HEK293 (cell line): ENCODE results near the gene RAET1L.

Experiments
- CTCF ChIA-PET: fragments of 350-600 bp; formaldehyde crosslinking; extraction: SDS; loops from one replicate; lab custom pipeline; 2021; ENCODE audit warnings: antibody characterized with exemption; lab: Yijun Ruan, JAX
- POLR2A ChIA-PET: fragments of 300-600 bp; formaldehyde crosslinking; extraction: SDS; loops from one replicate; lab custom pipeline; 2020; ENCODE audit warnings: antibody characterized with exemption, inconsistent platforms; lab: Yijun Ruan, JAX
- H3K27ac ChIP-seq: fragments of 200-500 bp; sonication (Bioruptor generic); 2 replicates; pipeline ENCODE4 v1.5.1; 2014; ENCODE audit warnings: low read depth, low read length, control low read depth, inconsistent platforms; ENCODE audit errors: extremely low read depth
- H3K36me3 ChIP-seq, 2 experiments: fragments of 200-500 bp in 1 of 2; sonication (Bioruptor generic) in 1 of 2; 1 replicate in 1 of 2; 2 replicates in 1 of 2; pipeline ENCODE4 v1.5.1; 2014 to 2017; ENCODE audit warnings: inconsistent platforms in 2 of 2, low read length in 2 of 2; ENCODE audit not compliant: control insufficient read depth in 2 of 2, insufficient read depth in 1 of 2
- H3K4me1 ChIP-seq: fragments of 200-500 bp; sonication (Bioruptor generic); 2 replicates; pipeline ENCODE4 v1.5.1; 2014; ENCODE audit warnings: mild to moderate bottlenecking, low read length, inconsistent platforms; ENCODE audit not compliant: control insufficient read depth, insufficient read depth
- H3K4me3 ChIP-seq: 2 replicates; pipeline ENCODE4 v1.5.1; 2011; ENCODE audit warnings: low read depth, mild to moderate bottlenecking, control low read depth, low read length, moderate library complexity
- H3K9me3 ChIP-seq: fragments of 200-500 bp; sonication (Bioruptor generic); 2 replicates; pipeline ENCODE4 v1.5.1; 2014; ENCODE audit warnings: low read depth, low read length, inconsistent platforms; ENCODE audit not compliant: control insufficient read depth, insufficient read depth
- EGR2 ChIP-seq: fragments of 450-650 bp; formaldehyde crosslinking; IDR thresholded peaks from 2 replicates; pipeline ENCODE4 v1.5.1; 2016; ENCODE audit warnings: low read depth, missing biosample characterization, missing genetic modification characterization
- OVOL3 ChIP-seq: fragments of 450-650 bp; formaldehyde crosslinking; IDR thresholded peaks from 2 replicates; pipeline ENCODE4 v1.5.1; 2016; ENCODE audit warnings: missing biosample characterization, missing genetic modification characterization
- TCF7L2 ChIP-seq: IDR thresholded peaks from 2 replicates; pipeline ENCODE4 v1.6.1; 2011; ENCODE audit warnings: low read depth, mild to moderate bottlenecking, inconsistent platforms, low read length, moderate library complexity, borderline replicate concordance
- YY1 ChIP-seq: fragments of 450-650 bp; formaldehyde crosslinking; IDR thresholded peaks from 2 replicates; pipeline ENCODE4 v1.5.1; 2018; ENCODE audit warnings: missing biosample characterization, missing genetic modification characterization
- ZBTB21 ChIP-seq: fragments of 450-650 bp; formaldehyde crosslinking; IDR thresholded peaks from 2 replicates; pipeline ENCODE4 v1.5.1; 2017; ENCODE audit warnings: missing biosample characterization, missing genetic modification characterization
- ZFP41 ChIP-seq: fragments of 450-650 bp; formaldehyde crosslinking; IDR thresholded peaks from 2 replicates; pipeline ENCODE4 v1.5.1; 2016; ENCODE audit warnings: missing biosample characterization, missing genetic modification characterization, borderline replicate concordance
- ZNF10 ChIP-seq: fragments of 450-650 bp; formaldehyde crosslinking; IDR thresholded peaks from 2 replicates; pipeline ENCODE4 v1.5.1; 2017; ENCODE audit warnings: missing biosample characterization, missing genetic modification characterization
- ZNF133 ChIP-seq: fragments of 450-650 bp; formaldehyde crosslinking; IDR thresholded peaks from 2 replicates; pipeline ENCODE4 v1.5.1; 2016; ENCODE audit warnings: missing biosample characterization, missing genetic modification characterization
- ZNF202 ChIP-seq: fragments of 450-650 bp; formaldehyde crosslinking; IDR thresholded peaks from 2 replicates; pipeline ENCODE4 v1.5.1; 2016; ENCODE audit warnings: missing biosample characterization, missing genetic modification characterization, borderline replicate concordance
- ZNF335 ChIP-seq: fragments of 450-650 bp; formaldehyde crosslinking; conservative IDR thresholded peaks from 2 replicates; pipeline ENCODE4 v1.5.1; 2016; ENCODE audit warnings: missing biosample characterization, missing genetic modification characterization
- ZNF366 ChIP-seq: fragments of 450-650 bp; formaldehyde crosslinking; conservative IDR thresholded peaks from 2 replicates; pipeline ENCODE4 v1.5.1; 2016; ENCODE audit warnings: missing biosample characterization, missing genetic modification characterization
- ZNF391 ChIP-seq: fragments of 450-650 bp; formaldehyde crosslinking; IDR thresholded peaks from 2 replicates; pipeline ENCODE4 v1.5.1; 2016; ENCODE audit warnings: low read depth, missing biosample characterization, missing genetic modification characterization, borderline replicate concordance
- ZNF561 ChIP-seq: fragments of 450-650 bp; IDR thresholded peaks from 2 replicates; pipeline ENCODE4 v1.5.1; 2018; ENCODE audit warnings: missing biosample characterization, missing genetic modification characterization, borderline replicate concordance
- ZNF658 ChIP-seq: fragments of 450-650 bp; formaldehyde crosslinking; IDR thresholded peaks from 2 replicates; pipeline ENCODE4; 2016; ENCODE audit warnings: missing biosample characterization, missing genetic modification characterization
- TF ChIP-seq, protein P1 (sequence below): fragments of 450-650 bp; formaldehyde crosslinking; IDR thresholded peaks from 2 replicates; pipeline ENCODE4 v1.5.1; 2017; ENCODE audit warnings: missing biosample characterization, missing genetic modification characterization
- TF ChIP-seq, protein P2 (sequence below): fragments of 450-650 bp; formaldehyde crosslinking; IDR thresholded peaks from 2 replicates; pipeline ENCODE4 v1.5.1; 2016; ENCODE audit warnings: missing biosample characterization, missing genetic modification characterization, low read depth
- TF ChIP-seq, protein P3 (sequence below): fragments of 450-650 bp; formaldehyde crosslinking; IDR thresholded peaks from 2 replicates; pipeline ENCODE4 v1.5.1; 2016; ENCODE audit warnings: missing biosample characterization, missing genetic modification characterization
- TF ChIP-seq, protein P4 (sequence below): fragments of 450-650 bp; formaldehyde crosslinking; IDR thresholded peaks from 2 replicates; pipeline ENCODE4 v1.5.1; 2016; ENCODE audit warnings: missing biosample characterization, missing genetic modification characterization

RAET1L gene

DNA sequence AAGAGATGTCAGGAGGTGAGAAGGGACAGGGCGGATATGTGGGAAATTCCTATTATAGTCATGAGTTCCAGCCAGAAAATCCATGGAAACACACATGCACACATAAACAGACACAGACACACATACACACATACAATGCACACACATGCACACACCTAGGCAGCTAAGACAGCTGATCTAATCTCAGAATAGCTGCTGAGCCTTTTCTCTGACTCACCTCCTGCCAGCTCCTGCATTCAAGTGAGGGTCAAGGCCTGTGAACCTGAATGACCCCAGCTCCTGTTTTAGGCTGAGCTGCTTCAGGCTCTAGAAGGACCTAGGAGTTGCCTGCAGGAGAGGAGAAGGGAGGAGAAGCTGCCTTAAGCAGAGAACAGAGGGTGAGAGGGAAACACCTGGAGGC, 21.6 kb upstream of the RAET1L start:
- H3K9me3 ChIP-seq: no peaks in the 10 kb centered on the region
- no peaks in the 10 kb centered on the region for H3K4me1 ChIP-seq
- no peak overlapping the region for H3K4me3 ChIP-seq
- ChIA-PET POLR2A (no interaction called here), CTCF (interaction anchor here (0.6 to 1.0 kb wide), 3 partner anchors 8 to 114 kb away, joined by 3 read pairs; no protein-coding TSS in a partner anchor)
- TF ChIP-seq ZNF391 (tag by site-specific recombination): no peak
- TF ChIP-seq OVOL3 (tag by site-specific recombination): no peak
- TF ChIP-seq, protein P1, sequence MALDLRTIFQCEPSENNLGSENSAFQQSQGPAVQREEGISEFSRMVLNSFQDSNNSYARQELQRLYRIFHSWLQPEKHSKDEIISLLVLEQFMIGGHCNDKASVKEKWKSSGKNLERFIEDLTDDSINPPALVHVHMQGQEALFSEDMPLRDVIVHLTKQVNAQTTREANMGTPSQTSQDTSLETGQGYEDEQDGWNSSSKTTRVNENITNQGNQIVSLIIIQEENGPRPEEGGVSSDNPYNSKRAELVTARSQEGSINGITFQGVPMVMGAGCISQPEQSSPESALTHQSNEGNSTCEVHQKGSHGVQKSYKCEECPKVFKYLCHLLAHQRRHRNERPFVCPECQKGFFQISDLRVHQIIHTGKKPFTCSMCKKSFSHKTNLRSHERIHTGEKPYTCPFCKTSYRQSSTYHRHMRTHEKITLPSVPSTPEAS: peak; percentile 65; the same call in 1 of the 2 replicates
- TF ChIP-seq ZNF561 (tag by site-specific recombination): no peak
- peak; percentile 43 for TF ChIP-seq ZNF335 (tag by site-specific recombination)
- TF ChIP-seq EGR2 (tag by site-specific recombination): no peak
- TF ChIP-seq ZNF133 (tag by site-specific recombination): no peak
- no peak for TF ChIP-seq ZBTB21 (tag by site-specific recombination)
- H3K27ac ChIP-seq: no peak overlapping the region
- no peaks in the 10 kb centered on the region for H3K36me3 ChIP-seq

DNA sequence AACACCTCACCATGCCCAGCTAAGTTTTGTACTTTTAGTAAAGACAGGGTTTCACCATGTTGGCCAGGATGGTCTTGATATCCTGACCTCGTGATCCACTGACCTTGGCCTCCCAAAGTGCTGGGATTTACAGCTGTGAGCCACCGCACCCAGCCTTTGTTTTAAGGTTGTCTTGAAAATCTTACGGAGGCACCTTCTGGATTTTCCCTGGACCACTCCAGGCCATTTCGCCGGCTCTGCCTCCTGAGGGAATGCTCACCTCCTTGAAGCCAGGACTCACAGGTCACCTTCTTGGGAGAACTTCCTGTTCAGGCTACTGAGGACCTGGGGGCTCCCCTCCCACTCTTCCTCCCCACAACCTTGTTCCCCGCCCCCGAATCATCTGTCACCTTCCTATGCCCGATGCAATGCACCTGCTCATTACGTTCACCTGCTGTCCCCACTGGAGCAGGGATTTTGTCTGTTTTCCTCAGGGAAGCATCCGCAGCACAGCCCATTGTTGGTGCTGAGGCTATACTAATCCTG, 19.4 kb upstream of the RAET1L start:
- no peak overlapping the region for H3K27ac ChIP-seq
- TF ChIP-seq, protein P2, sequence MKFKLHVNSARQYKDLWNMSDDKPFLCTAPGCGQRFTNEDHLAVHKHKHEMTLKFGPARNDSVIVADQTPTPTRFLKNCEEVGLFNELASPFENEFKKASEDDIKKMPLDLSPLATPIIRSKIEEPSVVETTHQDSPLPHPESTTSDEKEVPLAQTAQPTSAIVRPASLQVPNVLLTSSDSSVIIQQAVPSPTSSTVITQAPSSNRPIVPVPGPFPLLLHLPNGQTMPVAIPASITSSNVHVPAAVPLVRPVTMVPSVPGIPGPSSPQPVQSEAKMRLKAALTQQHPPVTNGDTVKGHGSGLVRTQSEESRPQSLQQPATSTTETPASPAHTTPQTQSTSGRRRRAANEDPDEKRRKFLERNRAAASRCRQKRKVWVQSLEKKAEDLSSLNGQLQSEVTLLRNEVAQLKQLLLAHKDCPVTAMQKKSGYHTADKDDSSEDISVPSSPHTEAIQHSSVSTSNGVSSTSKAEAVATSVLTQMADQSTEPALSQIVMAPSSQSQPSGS: no peak
- TF ChIP-seq, protein P3, sequence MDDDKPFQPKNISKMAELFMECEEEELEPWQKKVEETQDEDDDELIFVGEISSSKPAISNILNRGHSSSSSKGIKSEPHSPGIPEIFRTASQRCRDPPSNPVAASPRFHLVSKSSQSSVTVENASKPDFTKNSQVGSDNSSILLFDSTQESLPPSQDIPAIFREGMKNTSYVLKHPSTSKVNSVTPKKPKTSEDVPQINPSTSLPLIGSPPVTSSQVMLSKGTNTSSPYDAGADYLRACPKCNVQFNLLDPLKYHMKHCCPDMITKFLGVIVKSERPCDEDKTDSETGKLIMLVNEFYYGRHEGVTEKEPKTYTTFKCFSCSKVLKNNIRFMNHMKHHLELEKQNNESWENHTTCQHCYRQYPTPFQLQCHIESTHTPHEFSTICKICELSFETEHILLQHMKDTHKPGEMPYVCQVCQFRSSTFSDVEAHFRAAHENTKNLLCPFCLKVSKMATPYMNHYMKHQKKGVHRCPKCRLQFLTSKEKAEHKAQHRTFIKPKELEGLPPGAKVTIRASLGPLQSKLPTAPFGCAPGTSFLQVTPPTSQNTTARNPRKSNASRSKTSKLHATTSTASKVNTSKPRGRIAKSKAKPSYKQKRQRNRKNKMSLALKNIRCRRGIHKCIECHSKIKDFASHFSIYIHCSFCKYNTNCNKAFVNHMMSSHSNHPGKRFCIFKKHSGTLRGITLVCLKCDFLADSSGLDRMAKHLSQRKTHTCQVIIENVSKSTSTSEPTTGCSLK (tag by site-specific recombination): no peak
- no peak for TF ChIP-seq EGR2 (tag by site-specific recombination)
- no peak for TF ChIP-seq ZNF10 (tag by site-specific recombination)
- TF ChIP-seq ZFP41 (tag by site-specific recombination): no peak
- no peak for TF ChIP-seq YY1 (tag by site-specific recombination)
- TF ChIP-seq ZNF202 (tag by site-specific recombination): no peak
- no peak for TF ChIP-seq TCF7L2
- no peak for TF ChIP-seq ZNF366
- TF ChIP-seq, protein P4, sequence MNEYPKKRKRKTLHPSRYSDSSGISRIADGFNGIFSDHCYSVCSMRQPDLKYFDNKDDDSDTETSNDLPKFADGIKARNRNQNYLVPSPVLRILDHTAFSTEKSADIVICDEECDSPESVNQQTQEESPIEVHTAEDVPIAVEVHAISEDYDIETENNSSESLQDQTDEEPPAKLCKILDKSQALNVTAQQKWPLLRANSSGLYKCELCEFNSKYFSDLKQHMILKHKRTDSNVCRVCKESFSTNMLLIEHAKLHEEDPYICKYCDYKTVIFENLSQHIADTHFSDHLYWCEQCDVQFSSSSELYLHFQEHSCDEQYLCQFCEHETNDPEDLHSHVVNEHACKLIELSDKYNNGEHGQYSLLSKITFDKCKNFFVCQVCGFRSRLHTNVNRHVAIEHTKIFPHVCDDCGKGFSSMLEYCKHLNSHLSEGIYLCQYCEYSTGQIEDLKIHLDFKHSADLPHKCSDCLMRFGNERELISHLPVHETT (tag by site-specific recombination): no peak
- TF ChIP-seq ZNF658 (tag by site-specific recombination): no peak
- H3K36me3 ChIP-seq: no peaks in the 10 kb centered on the region
- H3K4me3 ChIP-seq: no peak overlapping the region
- ChIA-PET POLR2A (no interaction called here), CTCF (interaction anchor here (0.6 kb wide), 1 partner anchor 432 kb away, joined by 3 read pairs; no protein-coding TSS in a partner anchor)
- H3K9me3 ChIP-seq: no peaks in the 10 kb centered on the region
- H3K4me1 ChIP-seq: no peaks in the 10 kb centered on the region
